Measurements from ENCODE around the gene SULT1B1.

DNA sequence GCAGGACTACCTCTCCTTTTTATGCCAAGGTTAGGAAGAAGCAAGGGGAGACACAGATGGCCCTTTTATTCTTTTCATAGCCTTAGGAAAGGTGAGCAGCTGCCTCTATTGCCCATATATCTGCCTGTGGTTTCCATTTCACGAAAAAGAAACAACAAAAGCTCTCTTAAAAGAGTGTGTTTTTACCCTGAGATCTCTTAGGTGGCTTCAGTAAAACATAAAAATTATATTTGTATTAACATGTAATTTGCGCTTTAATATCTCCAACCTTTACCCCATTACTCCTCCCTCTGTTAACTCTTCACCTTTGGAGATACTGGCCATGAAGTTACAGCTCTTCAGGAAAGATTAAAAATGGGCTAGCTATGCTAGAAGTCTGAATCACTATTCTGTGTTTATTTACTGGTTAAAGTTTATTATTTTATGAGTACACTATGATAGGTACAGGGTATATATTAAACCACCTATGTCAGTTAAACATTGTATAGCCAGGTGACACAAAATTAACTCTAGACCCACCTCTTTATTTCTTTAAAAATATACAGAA lies 15.0 kb upstream of the SULT1B1 start:
- TF ChIP-seq NFIC (IDR thresholded peaks at IDR 0.05; ENCODE audit: low read depth, low read length): no peak
- TF ChIP-seq, protein P1, sequence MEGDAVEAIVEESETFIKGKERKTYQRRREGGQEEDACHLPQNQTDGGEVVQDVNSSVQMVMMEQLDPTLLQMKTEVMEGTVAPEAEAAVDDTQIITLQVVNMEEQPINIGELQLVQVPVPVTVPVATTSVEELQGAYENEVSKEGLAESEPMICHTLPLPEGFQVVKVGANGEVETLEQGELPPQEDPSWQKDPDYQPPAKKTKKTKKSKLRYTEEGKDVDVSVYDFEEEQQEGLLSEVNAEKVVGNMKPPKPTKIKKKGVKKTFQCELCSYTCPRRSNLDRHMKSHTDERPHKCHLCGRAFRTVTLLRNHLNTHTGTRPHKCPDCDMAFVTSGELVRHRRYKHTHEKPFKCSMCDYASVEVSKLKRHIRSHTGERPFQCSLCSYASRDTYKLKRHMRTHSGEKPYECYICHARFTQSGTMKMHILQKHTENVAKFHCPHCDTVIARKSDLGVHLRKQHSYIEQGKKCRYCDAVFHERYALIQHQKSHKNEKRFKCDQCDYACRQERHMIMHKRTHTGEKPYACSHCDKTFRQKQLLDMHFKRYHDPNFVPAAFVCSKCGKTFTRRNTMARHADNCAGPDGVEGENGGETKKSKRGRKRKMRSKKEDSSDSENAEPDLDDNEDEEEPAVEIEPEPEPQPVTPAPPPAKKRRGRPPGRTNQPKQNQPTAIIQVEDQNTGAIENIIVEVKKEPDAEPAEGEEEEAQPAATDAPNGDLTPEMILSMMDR (IDR thresholded peaks at IDR 0.05 in 2 of 3, conservative IDR thresholded peaks at IDR 0.05 in 1 of 3; ENCODE audit: control insufficient read depth in 2 of 3, extremely low read depth in 1 of 3, insufficient read depth in 1 of 3, low read depth in 3 of 3, low read length in 3 of 3): no peak
